ENCODE results near the gene APOD. TPM values are rescaled to one million over a fixed set of nuclear protein-coding genes. Genes with fewer than 3 reads are reported as not detected.

APOD gene
- total RNA-seq, 4 donors from 2014 or later, result 8.5 to 924 (median 281) TPM

- Histone ChIP-seq H3K27ac (no peak overlapping the region), H3K4me3 (no peak overlapping the region), H3K9me3 (no peaks in the 10 kb centered on the region), H3K27me3 (no peaks in the 10 kb centered on the region), H3K36me3 (no peaks in the 10 kb centered on the region), H3K4me1 (peaks cover 0 to under 1% of the 10 kb centered on the region in 2 donors)
- TF ChIP-seq POLR2A (IDR thresholded peaks at IDR 0.05), result no peak
- intact Hi-C loops (cut with DNase I; ENCODE audit: low total_unique reads), result no loop called here
- no peak for DNase-seq
Measured at GRCh38 chr3:195535293-195535692, 48.4 kb downstream of the APOD start.

DNA sequence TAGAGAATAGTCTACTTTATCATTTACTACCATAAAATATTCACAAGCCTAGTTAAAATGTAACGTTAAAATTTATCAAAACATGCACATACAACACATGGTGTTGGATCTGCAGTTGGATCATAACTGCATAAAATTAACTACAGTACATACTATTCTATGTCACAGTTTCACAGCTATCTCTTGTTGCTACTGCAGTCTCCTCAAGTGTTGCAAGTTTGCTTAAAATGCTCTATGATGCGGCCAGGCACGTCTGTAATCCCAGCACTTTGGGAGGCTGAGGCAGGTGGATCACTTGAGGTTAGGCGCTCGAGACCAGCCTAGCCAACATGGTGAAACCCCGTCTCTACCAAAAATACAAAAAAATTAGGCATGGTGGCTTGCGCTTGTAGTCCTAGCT is 50.9 kb downstream of the APOD start:
- intact Hi-C loops (cut with DNase I; ENCODE audit: low total_unique reads), result no loop called here
- Histone ChIP-seq H3K27ac (no peak overlapping the region), H3K4me3 (no peak overlapping the region), H3K36me3 (no peaks in the 10 kb centered on the region), H3K9me3 (no peaks in the 10 kb centered on the region), H3K27me3 (no peaks in the 10 kb centered on the region), H3K4me1 (no peaks in the 10 kb centered on the region)
- TF ChIP-seq, protein P1, sequence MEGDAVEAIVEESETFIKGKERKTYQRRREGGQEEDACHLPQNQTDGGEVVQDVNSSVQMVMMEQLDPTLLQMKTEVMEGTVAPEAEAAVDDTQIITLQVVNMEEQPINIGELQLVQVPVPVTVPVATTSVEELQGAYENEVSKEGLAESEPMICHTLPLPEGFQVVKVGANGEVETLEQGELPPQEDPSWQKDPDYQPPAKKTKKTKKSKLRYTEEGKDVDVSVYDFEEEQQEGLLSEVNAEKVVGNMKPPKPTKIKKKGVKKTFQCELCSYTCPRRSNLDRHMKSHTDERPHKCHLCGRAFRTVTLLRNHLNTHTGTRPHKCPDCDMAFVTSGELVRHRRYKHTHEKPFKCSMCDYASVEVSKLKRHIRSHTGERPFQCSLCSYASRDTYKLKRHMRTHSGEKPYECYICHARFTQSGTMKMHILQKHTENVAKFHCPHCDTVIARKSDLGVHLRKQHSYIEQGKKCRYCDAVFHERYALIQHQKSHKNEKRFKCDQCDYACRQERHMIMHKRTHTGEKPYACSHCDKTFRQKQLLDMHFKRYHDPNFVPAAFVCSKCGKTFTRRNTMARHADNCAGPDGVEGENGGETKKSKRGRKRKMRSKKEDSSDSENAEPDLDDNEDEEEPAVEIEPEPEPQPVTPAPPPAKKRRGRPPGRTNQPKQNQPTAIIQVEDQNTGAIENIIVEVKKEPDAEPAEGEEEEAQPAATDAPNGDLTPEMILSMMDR (IDR thresholded peaks at IDR 0.05), result no peak
- TF ChIP-seq POLR2A (IDR thresholded peaks at IDR 0.05), result no peak
- DNase-seq, result no peak

GRCh38 chr3:195532345-195532744 is 51.4 kb downstream of the APOD start:
- intact Hi-C loops (cut with DNase I; ENCODE audit: low total_unique reads), result no loop called here
- Histone ChIP-seq H3K27ac (no peak overlapping the region), H3K4me1 (no peaks in the 10 kb centered on the region), H3K27me3 (no peaks in the 10 kb centered on the region), H3K4me3 (no peak overlapping the region), H3K9me3 (no peaks in the 10 kb centered on the region), H3K36me3 (no peaks in the 10 kb centered on the region)
- no peak for DNase-seq
- TF ChIP-seq, protein P1 (IDR thresholded peaks at IDR 0.05), result no peak
- TF ChIP-seq POLR2A (IDR thresholded peaks at IDR 0.05), result no peak

DNA sequence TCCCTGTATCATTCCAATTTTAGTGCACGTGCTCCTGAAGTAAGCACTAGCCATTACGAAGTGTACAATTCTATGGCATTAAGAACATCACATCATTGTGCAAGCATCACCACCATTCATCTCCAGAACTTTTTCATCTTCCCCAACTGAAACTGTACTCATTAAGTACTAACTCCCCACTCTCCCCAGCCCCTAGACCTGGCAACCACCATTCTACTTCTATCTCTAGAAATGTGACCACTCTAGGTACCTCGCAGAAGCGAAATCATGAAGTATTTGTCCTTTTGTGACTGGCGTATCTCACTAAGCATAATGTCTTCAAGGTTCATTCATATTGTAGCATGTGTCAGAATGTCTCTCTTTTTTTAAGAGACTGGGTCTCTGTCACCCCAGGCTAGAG is 52.1 kb downstream of the APOD start:
- Histone ChIP-seq H3K36me3 (no peaks in the 10 kb centered on the region), H3K9me3 (no peaks in the 10 kb centered on the region), H3K4me3 (no peak overlapping the region), H3K27me3 (no peaks in the 10 kb centered on the region), H3K4me1 (no peaks in the 10 kb centered on the region), H3K27ac (no peak overlapping the region)
- intact Hi-C loops (cut with DNase I; ENCODE audit: low total_unique reads), result no loop called here
- no peak for DNase-seq
- TF ChIP-seq, protein P1 (IDR thresholded peaks at IDR 0.05), result no peak
- TF ChIP-seq POLR2A (IDR thresholded peaks at IDR 0.05), result no peak

DNA sequence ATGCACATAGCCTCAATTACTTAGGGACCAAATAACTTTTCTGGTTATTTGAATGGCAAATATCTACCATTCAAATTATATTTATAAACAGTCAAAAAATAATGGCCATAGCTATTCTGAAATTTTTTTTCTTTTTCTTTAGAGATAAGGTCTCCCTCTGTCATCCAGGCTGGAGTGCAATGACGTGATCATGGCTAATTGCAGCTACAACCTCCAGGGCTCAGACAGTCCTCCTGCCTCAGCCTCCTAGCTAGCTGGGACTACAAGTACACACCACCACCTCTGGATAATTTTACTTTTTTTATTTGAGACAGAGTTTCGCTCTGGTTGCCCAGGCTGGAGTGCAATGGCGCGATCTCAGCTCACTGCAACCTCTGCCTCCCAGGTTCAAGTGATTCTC is 57.2 kb downstream of the APOD start:
- intact Hi-C loops (cut with DNase I; ENCODE audit: low total_unique reads), result no loop called here

More for the DNA sequence above, 57.2 kb downstream of the APOD start:
- no peak for DNase-seq
- Histone ChIP-seq H3K36me3 (peaks cover 0 to 3% of the 10 kb centered on the region in 2 donors), H3K27me3 (no peaks in the 10 kb centered on the region), H3K9me3 (no peaks in the 10 kb centered on the region), H3K4me1 (no peaks in the 10 kb centered on the region), H3K4me3 (no peak overlapping the region), H3K27ac (no peak overlapping the region)
- TF ChIP-seq POLR2A (IDR thresholded peaks at IDR 0.05), result no peak
- TF ChIP-seq, protein P1 (IDR thresholded peaks at IDR 0.05), result no peak
